ENCODE measurements around the gene MIDN.

Gene MIDN

GRCh38 chr19:1257475-1258162, 9.2 kb downstream of the MIDN start:
- in situ Hi-C loops (cut with MboI; ENCODE audit: low sequenced_read_pairs), result no loop called here

GRCh38 chr19:1258163-1258492, 9.7 kb downstream of the MIDN start:
- in situ Hi-C loops (cut with MboI; ENCODE audit: low sequenced_read_pairs), result no loop called here

- in situ Hi-C loops (cut with MboI; ENCODE audit: low sequenced_read_pairs), result no loop called here
These were observed 10.4 kb downstream of the MIDN start for GRCh38 chr19:1258707-1259205.

GRCh38 chr19:1259206-1259875, 11.0 kb downstream of the MIDN start:
- in situ Hi-C loops (cut with MboI; ENCODE audit: low sequenced_read_pairs), result no loop called here

- in situ Hi-C loops (cut with MboI; ENCODE audit: low sequenced_read_pairs), result no loop called here
These were observed 11.7 kb downstream of the MIDN start for GRCh38 chr19:1259876-1260748.

GRCh38 chr19:1260749-1261537, 12.6 kb downstream of the MIDN start:
- in situ Hi-C loops (cut with MboI; ENCODE audit: low sequenced_read_pairs), result no loop called here

GRCh38 chr19:1261538-1261797, 13.1 kb downstream of the MIDN start:
- in situ Hi-C loops (cut with MboI; ENCODE audit: low sequenced_read_pairs), result no loop called here

- in situ Hi-C loops (cut with MboI; ENCODE audit: low sequenced_read_pairs), result no loop called here
These were observed 13.6 kb downstream of the MIDN start for GRCh38 chr19:1261798-1262622.

- in situ Hi-C loops (cut with MboI; ENCODE audit: low sequenced_read_pairs), result no loop called here
These were observed 14.3 kb downstream of the MIDN start for GRCh38 chr19:1262623-1263123.

- in situ Hi-C loops (cut with MboI; ENCODE audit: low sequenced_read_pairs), result no loop called here
These were observed 14.8 kb downstream of the MIDN start for GRCh38 chr19:1263188-1263587.

- in situ Hi-C loops (cut with MboI; ENCODE audit: low sequenced_read_pairs), result no loop called here
These were observed 16.6 kb downstream of the MIDN start for GRCh38 chr19:1264801-1265614.

- in situ Hi-C loops (cut with MboI; ENCODE audit: low sequenced_read_pairs), result no loop called here
These were observed 17.3 kb downstream of the MIDN start for GRCh38 chr19:1265615-1266128.

- in situ Hi-C loops (cut with MboI; ENCODE audit: low sequenced_read_pairs), result no loop called here
These were observed 17.9 kb downstream of the MIDN start for GRCh38 chr19:1266129-1266915.

GRCh38 chr19:1266916-1267476, 18.6 kb downstream of the MIDN start:
- in situ Hi-C loops (cut with MboI; ENCODE audit: low sequenced_read_pairs), result no loop called here

- in situ Hi-C loops (cut with MboI; ENCODE audit: low sequenced_read_pairs), result no loop called here
These were observed 19.3 kb downstream of the MIDN start for GRCh38 chr19:1267477-1268225.

- in situ Hi-C loops (cut with MboI; ENCODE audit: low sequenced_read_pairs), result no loop called here
These were observed 20.1 kb downstream of the MIDN start for GRCh38 chr19:1268226-1269064.

Data from hTERT RPE-1 (cell line).